GM19438 (cell line): ENCODE results near the gene FBXO34.

ENCODE experiments used
- ATAC-seq: cut with Tn5 transposase; IDR thresholded peaks from one replicate; pipeline ENCODE4 v1.9.1; 2021; ENCODE audit warnings: low read depth; ENCODE audit not compliant: unreplicated experiment

FBXO34 gene

DNA sequence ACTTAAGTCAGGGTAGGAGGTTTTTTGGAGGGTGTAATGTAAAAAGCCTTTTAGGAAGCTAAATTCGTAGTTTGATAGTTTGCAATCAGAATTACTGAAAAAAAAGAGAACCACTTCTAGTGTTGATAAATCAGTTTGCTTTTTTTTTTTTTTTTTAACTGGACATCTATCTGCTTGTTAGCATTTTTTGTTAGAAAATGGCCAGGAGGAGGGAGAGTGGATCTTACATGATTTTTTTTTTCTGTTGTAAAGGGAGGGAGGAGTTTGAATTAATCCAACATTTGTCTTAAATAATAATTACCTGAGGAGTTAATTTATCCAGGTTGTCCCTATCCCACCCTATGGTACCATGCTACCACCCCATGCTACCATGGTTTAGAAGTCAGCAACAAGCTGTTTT is 1.2 kb downstream of the FBXO34 start:
- no peak for ATAC-seq

DNA sequence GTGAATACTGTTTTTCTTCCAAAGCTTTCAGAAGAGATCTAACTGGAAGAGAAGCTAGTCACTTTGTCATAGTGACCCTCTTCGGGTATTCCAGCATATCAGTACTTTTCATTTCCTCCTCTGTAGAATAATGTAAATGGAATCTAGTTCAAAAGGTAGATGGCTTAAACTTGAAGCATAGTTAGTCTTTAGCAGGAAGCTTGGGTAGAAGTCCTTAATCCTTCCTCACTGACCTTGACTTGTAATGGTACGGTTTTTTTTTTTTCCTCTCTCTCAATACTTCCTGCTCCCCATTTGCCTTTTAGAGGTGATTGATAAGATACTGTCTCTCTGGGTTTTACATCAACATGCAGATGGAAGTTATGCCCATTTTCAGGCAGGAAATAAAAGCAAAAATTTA is 1.7 kb downstream of the FBXO34 start:
- no peak for ATAC-seq

DNA sequence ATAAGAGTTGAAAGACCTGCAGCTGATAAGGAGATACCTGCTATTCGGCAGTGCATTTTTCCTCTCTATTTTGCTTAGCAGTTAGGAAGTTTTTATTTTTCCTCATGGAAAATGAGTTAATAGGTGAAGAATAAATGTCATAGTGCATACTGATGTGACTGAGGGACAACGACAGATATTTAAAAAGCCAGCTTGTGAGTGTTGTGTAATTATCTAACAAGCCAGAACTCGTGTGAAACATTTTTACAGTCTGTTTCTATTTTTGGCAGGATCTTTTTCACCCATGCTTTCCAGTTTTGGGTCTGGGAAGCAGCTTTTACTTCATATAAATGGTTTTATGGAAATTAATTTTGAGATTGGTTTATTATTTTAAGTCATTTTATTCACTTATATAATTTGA is 2.9 kb downstream of the FBXO34 start:
- no peak for ATAC-seq

DNA sequence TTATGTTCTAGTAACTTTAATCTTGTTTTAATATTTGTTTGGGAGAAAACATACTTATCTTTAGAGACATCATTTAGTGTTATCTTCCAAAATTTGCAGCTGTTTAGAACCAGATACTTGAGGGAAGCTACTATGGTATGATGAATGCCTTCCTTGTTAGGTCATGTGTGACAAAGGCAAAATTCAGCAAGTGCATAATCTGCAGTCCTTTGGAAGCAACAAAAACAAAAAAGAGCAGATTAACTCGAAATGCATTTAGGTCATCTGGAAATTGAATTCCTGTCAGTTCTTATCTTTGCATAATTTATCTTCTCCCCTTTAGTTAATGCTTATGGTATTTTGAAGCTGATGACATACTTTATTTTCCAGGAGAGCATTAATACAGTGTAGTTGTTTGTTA is 3.5 kb downstream of the FBXO34 start:
- ATAC-seq = no peak

DNA sequence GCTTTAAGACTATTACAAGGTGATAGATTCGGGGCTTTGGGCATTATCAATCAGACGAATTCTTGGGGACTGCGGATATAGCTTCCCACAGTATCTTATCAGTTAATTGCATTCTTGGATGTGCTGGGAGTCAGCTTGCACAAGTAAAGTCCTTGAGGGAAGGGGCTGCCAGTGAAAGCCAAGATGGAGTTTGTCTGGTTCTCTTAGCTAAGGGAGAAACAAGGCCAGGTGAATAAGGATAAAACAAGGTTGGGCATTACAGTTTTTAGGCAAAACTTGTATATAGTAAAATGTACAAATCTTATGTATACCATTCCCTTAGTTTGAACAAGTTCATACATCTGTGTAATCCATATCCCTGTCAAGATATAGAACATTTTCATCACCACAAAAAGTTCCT is 5.5 kb downstream of the FBXO34 start:
- ATAC-seq = no peak

DNA sequence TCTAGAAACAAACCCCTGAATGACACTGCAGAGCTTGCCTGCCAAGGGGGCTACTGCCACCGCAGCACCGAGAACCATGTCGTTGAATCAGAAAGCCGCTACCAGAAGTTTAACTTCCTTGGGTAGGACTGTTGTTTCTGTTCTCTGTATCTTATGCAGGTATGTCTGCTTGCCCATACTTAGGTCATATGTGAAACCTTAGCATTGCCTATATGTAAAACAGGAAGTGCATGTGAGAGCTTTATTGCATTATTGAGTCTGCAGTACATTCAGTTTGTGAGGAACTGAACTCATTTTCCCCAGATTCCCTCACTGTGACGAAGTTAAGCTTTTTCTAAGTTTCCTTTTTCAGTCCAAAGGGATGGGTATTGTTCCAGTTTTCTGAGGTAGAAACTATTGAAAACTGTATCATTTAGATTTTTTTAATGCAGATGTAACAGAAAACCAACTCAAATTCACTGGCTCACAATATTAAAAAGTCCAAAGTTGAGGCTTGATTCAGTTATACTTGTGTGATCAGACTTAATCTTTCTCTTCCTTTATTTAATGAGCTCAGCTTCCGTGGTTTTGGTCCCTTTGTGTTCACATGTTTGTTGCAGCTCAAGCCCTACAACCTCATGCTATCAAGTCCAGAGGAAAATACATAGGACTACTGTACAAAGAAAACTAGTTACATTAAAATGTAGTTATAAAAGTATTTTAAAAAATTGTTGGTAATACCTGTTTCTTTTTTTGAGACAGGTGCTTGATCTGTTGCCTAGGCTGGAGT is 6.9 kb downstream of the FBXO34 start:
- ATAC-seq = peak; percentile 79

DNA sequence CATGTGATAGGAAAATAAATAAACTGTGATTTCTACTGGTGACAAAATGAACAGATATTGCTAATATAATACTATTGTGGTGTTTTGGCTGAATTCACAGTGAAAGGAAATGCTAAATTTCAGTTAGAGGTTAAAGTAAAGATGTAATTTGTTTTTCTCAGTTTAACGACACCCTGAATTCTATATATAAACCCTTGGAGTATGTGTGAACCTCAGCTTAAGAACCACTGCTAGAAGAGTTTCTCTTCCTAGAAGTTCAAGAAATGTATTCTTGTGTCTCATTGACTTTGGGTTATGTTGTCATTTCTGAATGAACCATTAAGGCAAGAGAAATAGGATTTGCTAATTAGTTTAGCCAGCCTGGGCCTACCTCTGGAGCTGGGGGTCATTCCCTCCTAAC is 8.2 kb downstream of the FBXO34 start:
- no peak for ATAC-seq

DNA sequence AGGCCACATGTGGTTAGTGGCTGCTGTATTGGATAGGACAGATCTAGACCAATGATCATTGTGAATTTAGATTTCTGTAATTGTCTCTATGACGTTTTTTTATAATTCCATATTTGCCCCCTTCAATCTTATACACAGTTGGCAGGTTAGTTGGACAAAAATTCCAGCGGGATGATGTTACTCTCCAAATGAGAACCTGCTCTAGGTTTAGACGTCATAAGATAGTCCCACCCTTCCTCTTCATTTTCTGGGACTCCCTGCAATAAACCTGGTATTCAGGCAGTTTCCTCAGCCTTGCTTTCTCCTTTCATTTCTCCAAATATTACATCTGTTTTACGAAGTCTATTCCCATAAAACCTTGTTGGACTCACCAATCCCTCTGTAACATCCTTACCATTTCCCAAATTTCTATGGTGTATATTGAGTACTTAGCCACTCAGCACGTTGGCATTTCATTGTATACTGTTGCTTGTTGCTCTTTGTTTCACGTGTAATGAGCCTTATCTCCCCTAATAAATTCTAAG is 10.2 kb downstream of the FBXO34 start:
- no peak for ATAC-seq

DNA sequence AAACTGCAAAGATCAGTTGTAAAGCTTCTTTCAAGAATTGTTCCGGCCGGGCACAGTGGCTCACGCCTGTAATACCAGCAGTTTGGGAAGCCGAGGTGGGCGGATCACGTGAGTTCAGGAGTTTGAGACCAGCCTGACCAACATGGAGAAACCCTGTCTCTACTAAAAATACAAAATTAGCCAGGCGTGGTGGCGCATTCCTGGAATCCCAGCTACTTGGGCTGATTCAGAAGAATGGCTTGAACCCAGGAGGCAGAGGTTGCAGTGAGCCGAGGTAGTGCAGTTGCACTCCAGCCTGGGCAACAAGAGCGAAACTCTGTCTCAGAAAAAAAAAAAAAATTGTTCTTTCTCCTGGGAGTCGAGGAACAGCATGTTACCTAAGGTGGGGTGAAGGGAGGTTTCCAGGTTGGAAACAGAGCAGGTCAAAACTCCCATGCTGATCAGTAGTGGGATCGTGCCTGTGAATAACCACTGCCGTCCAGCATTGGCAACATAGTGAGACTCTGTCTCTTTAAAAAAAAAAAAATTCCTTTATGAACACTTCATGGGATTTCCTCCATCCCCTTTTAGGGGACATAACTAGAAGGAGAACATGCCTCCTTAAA is 13.9 kb downstream of the FBXO34 start:
- no peak for ATAC-seq

DNA sequence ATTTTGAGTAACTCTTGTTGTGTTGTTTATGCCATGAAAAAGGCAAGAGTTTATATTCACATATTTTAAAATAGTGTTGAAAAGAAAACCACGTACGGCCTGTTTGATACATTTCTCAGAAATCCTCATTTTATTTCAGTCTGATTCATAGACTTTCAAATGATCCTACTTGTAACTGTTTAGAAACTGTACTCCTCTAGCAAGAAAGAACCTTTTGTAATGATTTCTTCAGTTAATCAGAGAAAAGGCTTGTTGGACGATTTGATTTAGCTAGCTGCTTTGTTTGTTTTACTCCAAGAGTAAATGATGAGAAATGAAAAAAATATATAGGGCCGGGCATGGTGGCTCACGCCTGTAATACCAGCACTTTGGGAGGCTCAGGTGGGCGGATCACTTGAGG is 17.2 kb downstream of the FBXO34 start:
- no peak for ATAC-seq

DNA sequence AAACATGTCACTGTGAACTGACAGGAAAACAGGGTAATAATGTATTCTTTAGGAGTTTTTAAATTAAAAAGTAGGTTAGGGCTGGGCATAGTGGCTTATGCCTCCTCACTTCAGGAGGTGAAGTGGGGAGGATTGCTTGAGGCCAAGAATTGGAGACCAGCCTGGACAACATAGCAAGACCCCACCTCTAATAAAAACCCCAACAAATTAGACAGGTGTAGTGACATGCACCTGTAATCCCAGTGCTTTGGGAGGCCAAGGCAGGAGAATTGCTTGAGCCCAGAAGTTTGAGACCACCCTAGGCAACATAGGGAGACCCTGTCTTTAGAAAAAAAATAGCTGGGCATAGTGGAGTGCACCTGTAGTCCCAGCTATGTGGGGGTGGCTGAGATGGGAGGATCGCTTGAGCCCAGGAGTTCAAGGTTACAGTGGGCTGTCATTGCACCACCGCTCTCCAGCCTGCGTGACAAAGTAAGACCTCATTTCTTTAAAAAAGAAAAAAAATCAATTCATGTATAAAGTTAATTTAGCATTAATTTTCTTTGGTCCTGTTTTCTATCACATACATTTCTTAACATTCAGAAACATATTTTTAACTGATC is 20.4 kb downstream of the FBXO34 start:
- ATAC-seq = no peak

DNA sequence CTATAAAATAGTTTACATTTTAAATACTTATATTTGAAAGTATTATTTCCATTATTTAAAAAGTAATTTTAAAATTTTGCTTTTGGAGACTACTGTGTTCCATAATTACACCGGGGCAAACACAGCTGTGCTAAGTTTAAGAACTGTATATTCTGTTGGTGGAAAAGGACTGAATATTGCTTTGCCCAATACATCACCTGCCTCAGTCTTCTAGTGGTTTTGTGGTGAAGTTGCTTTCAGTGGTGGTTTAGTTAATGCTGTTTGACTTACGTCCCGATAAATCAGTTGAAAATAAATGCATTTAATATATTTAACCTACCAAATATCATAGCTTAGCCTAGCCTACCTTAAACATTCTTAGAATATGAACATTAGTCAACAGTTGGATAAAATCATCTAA is 23.4 kb downstream of the FBXO34 start:
- no peak for ATAC-seq

DNA sequence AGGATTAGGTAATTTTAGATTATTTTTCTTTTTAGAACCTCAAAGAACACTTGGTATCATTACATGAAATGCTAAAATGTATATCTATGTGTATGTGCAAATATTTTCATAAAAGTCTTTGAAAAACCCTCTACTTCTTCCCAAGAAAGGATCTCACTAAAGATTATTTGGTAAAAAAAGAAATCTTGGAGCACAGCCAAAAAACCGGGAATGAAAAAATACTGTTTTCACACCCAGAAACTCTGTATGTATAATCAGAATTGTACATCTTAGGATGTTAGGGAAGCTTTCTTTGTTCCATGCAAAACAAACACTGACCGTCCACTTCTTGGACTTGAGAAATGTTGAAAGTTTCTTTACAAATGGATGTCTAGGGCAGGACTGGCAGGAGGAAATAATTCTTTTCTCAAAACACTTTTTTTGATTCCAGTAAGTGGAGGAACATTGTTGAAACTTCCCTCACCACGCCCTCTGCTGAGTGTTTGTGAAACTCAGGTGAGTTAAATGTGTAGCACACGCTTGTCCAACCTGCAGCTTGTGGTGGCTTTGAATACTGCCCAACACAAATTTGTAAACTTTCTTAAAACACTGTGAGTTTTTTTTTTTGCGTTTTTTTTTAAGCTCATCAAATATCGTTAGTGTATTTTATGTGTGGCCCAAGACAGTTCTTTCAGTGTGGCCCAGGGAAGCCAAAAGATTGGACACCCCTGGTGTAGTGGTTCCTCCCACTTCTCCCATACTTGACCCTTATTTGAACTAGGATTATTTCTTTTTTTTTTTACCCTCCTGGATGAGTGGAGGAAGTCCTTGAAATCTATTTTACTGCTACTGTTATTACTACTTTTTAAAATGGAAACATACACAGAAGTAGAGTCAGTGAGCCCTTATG is 26.6 kb downstream of the FBXO34 start:
- no peak for ATAC-seq

DNA sequence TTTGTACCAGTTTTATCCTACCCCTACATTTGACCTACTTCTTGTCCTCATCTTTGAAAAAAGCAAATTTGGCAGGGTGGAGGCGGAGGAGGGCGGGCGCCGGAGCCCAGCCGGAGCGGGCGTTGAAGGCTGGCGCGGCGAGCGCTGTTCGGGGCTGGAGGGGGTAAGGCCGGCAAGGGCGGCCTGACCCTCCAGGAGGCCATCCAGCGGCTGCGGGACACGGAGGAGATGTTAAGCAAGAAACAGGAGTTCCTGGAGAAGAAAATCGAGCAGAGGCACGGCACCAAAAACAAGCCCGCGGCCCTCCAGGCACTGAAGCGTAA is 27.2 kb downstream of the FBXO34 start:
- ATAC-seq = no peak

DNA sequence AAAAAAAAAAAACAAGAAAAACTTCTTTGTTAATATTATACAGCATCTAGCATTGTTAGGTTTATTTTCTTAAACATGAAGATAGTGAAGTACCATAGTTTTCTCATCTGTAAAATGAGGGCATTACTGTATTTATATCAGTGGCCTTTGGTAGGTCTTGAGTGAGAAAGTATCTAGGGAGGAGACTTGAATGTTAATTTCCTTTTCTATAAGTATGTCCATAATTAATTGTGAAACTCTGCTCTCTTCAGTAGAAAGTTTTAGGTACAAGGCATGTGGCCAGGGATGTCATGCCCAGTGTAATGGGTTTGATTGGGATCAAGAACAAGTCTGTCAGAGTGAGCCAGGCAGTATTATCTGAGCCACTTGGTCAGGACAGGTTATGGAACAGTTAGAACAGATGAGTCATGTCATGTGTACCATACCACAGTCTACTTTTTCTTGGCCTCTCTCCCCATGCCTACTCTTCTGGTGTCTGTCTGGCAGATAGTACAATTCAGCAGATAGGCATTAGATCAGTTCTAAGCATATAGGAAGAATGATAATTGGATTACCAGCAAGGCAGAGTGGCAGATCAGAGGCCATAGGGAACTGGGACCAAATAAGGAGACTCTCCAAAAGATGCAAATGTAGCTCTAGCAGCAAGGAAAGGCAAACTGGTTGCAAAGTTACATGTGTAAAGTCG is 30.4 kb downstream of the FBXO34 start:
- ATAC-seq = no peak

DNA sequence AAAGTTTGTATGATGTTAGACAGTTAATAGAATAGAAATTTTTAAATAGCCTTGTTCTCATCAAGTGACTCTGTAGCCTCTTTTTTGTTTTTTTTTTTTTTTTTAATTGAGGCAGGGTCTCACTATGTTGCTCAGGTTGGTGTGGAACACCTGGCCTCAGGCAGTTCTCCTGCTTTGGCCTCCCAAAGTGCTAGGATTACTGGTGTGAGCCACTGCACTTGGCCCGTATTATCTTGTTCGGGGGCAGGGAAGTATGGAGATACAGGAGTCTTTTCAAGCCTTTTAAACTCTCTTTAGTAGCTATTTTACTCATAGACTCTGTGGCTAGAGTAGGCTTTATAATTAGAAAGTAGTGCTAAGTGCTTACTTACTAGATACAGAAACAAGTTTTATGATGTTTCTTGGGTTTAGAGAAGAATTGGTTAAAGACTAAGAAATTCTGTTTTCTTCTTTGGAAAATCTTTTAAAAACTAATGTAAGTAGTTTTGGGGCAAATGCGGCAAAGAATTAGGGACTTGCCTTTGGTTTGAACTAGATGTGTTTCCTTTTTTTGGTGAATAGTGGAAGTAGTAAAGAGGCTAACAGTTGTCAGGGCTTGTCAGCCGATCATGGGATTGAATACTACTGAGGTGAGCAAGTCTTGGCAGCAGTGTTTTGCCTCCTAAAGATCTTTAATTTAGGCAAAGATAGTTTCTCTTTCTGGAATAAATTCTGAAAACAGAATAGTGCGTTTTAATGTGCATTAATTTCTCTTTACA is 31.3 kb downstream of the FBXO34 start:
- no peak for ATAC-seq

DNA sequence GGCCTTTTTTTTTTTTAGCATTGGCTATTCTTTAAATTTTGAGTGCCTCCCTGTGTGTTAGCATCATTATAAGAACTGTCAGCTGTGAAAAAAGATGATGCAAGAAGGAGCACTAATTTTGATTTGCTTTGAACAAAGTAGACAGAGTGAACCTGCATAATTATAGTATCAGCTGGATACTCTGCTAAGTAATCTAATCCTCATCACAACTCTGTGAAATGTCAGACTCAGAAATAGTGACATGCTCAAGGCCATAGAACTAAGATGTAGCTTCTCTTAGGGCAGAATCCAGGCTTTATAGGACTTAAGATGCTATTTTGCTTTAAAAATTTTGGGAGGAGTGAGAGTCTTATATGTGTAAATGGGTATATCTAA is 31.9 kb downstream of the FBXO34 start:
- no peak for ATAC-seq

DNA sequence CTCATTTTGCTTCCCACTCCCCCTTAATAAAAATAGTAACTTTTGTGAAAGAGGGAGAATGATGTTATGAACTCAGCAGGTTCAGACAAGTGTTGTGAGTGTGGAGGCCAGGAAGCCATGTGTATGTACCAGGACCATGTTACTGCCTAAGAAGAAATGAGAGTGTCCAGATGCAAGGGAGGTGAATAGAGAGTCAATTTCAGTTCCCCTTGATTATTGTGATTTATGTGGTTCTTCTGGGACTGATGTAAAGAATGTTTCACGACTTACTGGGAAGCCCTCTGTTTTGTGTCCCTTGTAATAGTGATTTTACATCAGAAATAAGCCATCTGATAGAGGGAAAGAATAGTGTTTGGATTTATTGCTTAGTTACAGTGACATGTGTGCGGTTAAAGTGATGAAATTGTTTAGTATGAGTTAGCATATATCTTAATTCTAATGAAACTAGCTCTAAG is 32.5 kb downstream of the FBXO34 start:
- ATAC-seq = no peak

DNA sequence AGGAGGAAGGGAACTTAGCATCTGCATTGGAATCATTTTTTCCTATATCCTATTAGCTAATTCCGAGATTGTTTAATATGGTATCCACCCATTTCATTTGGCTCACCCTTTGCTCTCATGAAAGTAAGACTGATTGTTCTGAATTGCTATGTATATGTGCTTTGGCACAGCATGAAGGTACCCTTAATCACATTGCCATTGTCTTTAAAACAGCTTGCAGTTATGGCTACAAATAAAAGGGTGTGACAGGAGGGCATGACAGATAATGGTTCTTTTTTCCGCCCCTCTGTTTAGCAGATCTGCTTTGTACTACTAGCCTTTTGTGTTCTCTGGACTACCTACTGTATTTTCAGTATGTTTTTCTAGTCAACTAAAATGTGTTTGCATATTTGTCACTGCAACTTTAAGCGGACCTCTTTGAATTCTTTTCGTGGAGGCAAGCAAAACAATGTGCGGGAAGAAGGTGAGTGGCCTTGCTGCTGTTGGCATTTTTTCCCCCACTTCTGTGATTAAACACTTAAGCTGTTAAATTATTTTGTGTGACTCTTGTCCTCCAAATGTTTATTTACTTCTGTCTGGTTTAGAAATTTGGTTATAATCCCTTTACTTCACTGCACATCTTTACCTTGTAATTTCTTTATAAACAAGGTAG is 35.8 kb downstream of the FBXO34 start:
- no peak for ATAC-seq
